Measurements from ENCODE around the gene LGALS9B.
"Not testable (repeated sequence)": the region's sequence is repeated elsewhere in the genome, so short reads cannot be mapped to it uniquely, and the experiment has no call there.

DNA sequence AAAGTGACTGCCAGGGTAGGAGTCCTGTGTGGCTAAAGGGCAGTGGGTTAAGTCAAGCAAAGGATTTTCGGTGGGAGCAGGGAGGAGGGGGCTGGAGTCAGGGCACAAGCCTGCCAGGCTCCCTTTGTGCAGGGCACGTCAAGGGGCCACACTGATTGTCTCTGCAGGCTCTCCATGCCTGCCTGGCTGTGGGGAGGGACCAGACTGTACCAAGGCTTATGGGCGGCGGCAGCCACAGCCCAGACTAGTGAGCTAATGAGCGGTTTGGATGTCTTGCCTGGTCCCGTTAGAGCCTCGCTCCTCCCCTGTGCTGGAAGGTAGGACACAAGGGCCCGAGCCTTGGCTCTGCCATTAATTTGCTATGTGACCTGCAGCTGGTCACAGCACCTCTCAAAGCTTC, 25.6 kb upstream of the LGALS9B start:
- TF ChIP-seq, protein P1, sequence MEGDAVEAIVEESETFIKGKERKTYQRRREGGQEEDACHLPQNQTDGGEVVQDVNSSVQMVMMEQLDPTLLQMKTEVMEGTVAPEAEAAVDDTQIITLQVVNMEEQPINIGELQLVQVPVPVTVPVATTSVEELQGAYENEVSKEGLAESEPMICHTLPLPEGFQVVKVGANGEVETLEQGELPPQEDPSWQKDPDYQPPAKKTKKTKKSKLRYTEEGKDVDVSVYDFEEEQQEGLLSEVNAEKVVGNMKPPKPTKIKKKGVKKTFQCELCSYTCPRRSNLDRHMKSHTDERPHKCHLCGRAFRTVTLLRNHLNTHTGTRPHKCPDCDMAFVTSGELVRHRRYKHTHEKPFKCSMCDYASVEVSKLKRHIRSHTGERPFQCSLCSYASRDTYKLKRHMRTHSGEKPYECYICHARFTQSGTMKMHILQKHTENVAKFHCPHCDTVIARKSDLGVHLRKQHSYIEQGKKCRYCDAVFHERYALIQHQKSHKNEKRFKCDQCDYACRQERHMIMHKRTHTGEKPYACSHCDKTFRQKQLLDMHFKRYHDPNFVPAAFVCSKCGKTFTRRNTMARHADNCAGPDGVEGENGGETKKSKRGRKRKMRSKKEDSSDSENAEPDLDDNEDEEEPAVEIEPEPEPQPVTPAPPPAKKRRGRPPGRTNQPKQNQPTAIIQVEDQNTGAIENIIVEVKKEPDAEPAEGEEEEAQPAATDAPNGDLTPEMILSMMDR (IDR thresholded peaks at IDR 0.05; ENCODE audit: poor library complexity) = not testable (repeated sequence)
- not testable (repeated sequence) for TF ChIP-seq EZH2 (IDR thresholded peaks at IDR 0.05; ENCODE audit: borderline replicate concordance)
